Erythroblast (primary cell): ENCODE measurements around the gene ARHGAP24.

ENCODE experiments used
- GATA1 ChIP-seq: IDR thresholded peaks from 2 replicates; pipeline ENCODE4 v1.6.1; 2011; ENCODE audit warnings: low read depth, mild to moderate bottlenecking, control low read depth, low read length, moderate library complexity
- POLR2A ChIP-seq: IDR thresholded peaks from 2 replicates; pipeline ENCODE4 v1.6.1; 2011; ENCODE audit warnings: mild to moderate bottlenecking, low read length

- TF ChIP-seq POLR2A (no peak), GATA1 (no peak)
These were observed 317.7 kb downstream of the ARHGAP24 start for GRCh38 chr4:85792376-85793232.
